AG04450 (cell line): ENCODE measurements around the gene GAPT. TPM values are rescaled to one million over a fixed set of nuclear protein-coding genes. Genes with fewer than 3 reads are reported as not detected.

Experiments
- CTCF ChIA-PET: fragments of 300-600, 350-600 bp; formaldehyde crosslinking; extraction: SDS; loops from one replicate; lab custom pipeline; 2022; ENCODE audit warnings: antibody characterized with exemption, inconsistent platforms; lab: Charles Lee
- POLR2A ChIA-PET: fragments of 350-600 bp; formaldehyde crosslinking; extraction: SDS; loops from one replicate; lab custom pipeline; 2021; ENCODE audit warnings: antibody characterized with exemption, inconsistent platforms; lab: Yijun Ruan, JAX
- DNase-seq: peaks from one replicate; pipeline ENCODE4 v3.0.0-alpha.2; 2011; ENCODE audit warnings: low read depth, low spot score
- H3K27ac ChIP-seq: one replicate; pipeline ENCODE4 v1.5.1; 2012; ENCODE audit warnings: low read depth, low read length, control low read depth
- H3K27me3 ChIP-seq: one replicate; pipeline ENCODE4 v1.6.0; 2012; ENCODE audit warnings: low read length; ENCODE audit not compliant: control insufficient read depth, insufficient read depth
- H3K4me3 ChIP-seq: 2 replicates; pipeline ENCODE4 v1.5.1; 2011; ENCODE audit warnings: mild to moderate bottlenecking, low read depth, low read length, control low read depth
- H3K9me3 ChIP-seq: 2 replicates; pipeline ENCODE4 v1.5.1; 2012; ENCODE audit warnings: low read length; ENCODE audit not compliant: control insufficient read depth, insufficient read depth
- polyA plus RNA-seq: library from polyadenylated mRNA; depleted of rRNA; stranded (reverse); fragments of >200 nt; gene quantifications from 2 replicates; pipeline ENCODE4 v1.2.3, GENCODE V29; 2011
- TF ChIP-seq, protein P1 (sequence below): IDR thresholded peaks from 2 replicates; pipeline ENCODE4 v1.5.1; 2011; ENCODE audit warnings: low read depth, low read length, control low read depth, inconsistent platforms

Gene GAPT
- polyA plus RNA-seq, 1 experiment: not detected

DNA sequence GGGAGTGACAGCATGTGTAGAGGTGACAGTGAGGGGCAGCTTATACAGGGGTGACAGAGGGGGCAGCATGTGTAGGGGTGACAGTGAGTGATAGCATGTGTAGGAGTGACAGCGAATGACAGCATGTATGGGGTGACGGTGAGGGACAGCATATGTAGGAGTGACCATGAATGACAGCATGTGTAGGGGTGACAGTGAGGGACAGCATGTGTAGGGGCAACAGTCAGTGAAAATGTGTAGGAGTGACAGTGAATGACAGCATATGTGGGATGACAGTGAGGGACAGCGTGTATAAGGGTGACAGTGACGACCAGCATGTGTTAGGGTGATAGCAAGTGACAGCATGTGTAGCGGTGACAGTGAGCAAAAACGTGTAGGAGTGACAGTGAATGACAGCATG, 9.4 kb upstream of the GAPT start:
- H3K27ac ChIP-seq: no peak overlapping the region
- TF ChIP-seq, protein P1, sequence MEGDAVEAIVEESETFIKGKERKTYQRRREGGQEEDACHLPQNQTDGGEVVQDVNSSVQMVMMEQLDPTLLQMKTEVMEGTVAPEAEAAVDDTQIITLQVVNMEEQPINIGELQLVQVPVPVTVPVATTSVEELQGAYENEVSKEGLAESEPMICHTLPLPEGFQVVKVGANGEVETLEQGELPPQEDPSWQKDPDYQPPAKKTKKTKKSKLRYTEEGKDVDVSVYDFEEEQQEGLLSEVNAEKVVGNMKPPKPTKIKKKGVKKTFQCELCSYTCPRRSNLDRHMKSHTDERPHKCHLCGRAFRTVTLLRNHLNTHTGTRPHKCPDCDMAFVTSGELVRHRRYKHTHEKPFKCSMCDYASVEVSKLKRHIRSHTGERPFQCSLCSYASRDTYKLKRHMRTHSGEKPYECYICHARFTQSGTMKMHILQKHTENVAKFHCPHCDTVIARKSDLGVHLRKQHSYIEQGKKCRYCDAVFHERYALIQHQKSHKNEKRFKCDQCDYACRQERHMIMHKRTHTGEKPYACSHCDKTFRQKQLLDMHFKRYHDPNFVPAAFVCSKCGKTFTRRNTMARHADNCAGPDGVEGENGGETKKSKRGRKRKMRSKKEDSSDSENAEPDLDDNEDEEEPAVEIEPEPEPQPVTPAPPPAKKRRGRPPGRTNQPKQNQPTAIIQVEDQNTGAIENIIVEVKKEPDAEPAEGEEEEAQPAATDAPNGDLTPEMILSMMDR: no peak
- POLR2A ChIA-PET: no interaction called here
- DNase-seq: no peak
- H3K4me3 ChIP-seq: no peak overlapping the region
- CTCF ChIA-PET: no interaction called here
- peaks cover 5% of the 10 kb centered on the region for H3K27me3 ChIP-seq
- no peaks in the 10 kb centered on the region for H3K9me3 ChIP-seq

DNA sequence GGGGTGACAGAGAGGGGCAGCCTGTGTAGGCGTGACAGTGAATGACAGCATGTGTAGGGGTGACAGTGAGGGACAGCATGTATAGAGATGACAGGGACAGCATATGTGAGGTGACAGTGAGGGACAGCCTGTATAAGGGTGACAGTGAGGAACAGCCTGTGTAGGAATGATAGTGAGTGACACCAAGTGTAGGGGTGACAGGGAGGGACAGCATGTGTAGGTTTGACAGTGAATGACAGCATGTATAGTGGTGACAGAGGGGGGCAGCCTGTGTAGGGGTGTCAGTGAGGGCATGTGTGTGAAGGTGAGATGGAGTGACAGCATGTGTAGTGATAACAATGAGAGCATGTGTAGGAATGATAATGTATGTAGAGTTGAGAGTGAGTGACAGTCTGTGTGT, 8.7 kb upstream of the GAPT start:
- TF ChIP-seq, protein P1: no peak
- DNase-seq: no peak
- no peak overlapping the region for H3K27ac ChIP-seq
- H3K9me3 ChIP-seq: no peaks in the 10 kb centered on the region
- ChIA-PET CTCF (interaction anchor here (2.6 kb wide), 1 partner anchor 367 kb away, joined by 9 read pairs; no protein-coding TSS in a partner anchor), POLR2A (no interaction called here)
- H3K27me3 ChIP-seq: peaks cover 5% of the 10 kb centered on the region
- no peak overlapping the region for H3K4me3 ChIP-seq

DNA sequence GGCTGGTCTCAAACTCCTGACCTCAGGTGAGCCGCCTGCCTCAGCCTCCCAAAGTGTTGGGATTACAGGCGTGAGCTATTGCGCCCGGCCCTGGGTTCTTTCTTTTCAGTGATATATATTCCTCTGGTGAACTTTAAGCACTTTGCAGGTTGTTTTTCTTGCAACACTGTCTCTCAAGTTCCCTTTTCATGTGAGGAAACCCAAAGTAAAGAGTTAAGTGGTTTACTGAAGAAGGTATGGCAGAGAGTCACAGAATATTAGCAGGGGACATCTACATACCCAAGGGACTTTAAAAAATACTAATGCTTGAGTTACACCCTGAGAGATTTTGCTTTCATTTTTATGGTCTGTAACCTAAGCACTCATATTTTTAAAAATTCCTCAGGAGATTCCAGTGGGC, 6.7 kb upstream of the GAPT start:
- ChIA-PET POLR2A (no interaction called here), CTCF (interaction anchor here (2.6 kb wide), 1 partner anchor 365 kb away, joined by 9 read pairs; no protein-coding TSS in a partner anchor)
- H3K9me3 ChIP-seq: no peaks in the 10 kb centered on the region
- H3K4me3 ChIP-seq: no peak overlapping the region
- H3K27me3 ChIP-seq: peaks cover 5% of the 10 kb centered on the region
- TF ChIP-seq, protein P1: no peak
- H3K27ac ChIP-seq: no peak overlapping the region
- no peak for DNase-seq

DNA sequence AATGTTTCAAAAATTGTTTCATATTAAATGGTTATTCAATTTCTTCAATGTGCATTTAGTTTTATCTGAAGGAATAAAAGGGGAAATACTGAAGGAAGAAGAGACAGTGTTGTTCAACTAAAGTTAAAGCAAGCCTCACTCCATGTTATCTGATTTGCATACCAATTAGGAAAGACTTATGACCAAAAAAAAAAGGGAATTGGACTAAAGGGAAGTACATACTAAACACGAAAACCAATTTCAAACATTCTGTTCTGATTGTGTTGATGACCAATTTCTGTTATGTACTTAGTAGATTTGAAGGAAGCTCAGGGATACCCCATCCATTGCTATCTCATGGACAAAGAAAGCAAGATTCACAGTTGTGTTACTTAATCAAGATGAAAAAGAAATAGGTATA, 4.9 kb upstream of the GAPT start:
- Histone ChIP-seq H3K27ac (no peak overlapping the region), H3K4me3 (no peak overlapping the region), H3K9me3 (no peaks in the 10 kb centered on the region), H3K27me3 (peaks cover 8% of the 10 kb centered on the region)
- ChIA-PET CTCF (interaction anchor here (0.7 to 1.5 kb wide), 3 partner anchors 11 to 710 kb away, joined by 3 to 7 read pairs (median 6); no protein-coding TSS in a partner anchor), POLR2A (no interaction called here)
- TF ChIP-seq, protein P1: no peak
- no peak for DNase-seq

DNA sequence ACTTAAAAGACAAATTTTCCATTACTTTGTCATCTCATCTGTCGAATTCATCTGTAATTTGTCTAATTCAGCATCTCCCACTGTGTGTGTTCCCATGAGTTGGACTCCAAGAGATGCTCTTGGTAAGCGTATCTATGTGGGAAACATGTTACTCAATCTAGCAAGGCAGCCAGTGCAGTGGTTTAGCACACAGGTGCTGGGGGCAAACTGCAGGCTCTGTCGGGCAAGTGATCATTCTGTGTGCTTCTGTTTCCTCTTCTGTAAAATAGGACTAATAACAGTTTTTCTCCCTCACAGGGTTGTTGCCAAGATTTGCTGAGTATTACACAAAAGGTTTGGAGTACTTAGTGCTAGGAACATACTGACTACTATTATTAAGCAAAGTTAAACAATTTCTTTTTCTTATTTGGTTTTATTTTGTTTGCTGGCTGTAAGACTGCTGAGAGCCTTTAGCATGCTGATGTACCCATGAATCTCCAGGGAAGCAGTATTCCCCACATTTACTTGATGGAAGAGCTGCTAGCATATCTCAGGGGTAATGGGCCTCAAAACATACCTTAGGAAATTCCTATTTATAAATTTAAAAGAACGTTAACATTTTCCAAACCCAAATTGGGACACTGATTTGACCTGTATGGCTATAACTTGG, 709 bp upstream of the GAPT start:
- no peak for DNase-seq
- TF ChIP-seq, protein P1: no peak

More for the DNA sequence above, 709 bp upstream of the GAPT start:
- CTCF ChIA-PET: interaction anchor here (1.2 kb wide), 1 partner anchor 8 kb away, joined by 3 read pairs; no protein-coding TSS in a partner anchor
- Histone ChIP-seq H3K27me3 (peaks cover 8% of the 10 kb centered on the region), H3K27ac (no peak overlapping the region), H3K9me3 (no peaks in the 10 kb centered on the region), H3K4me3 (no peak overlapping the region)
- POLR2A ChIA-PET: no interaction called here
